NOMO-1 treated with dmso at 0.1 percent for 144 hours (cell line): ENCODE results near the gene CLSTN3.

Experiments used
- DNase-seq: peaks from one replicate; lab custom pipeline; 2025; ENCODE audit not compliant: unreplicated experiment; lab: John Stamatoyannopoulos, UW

Gene CLSTN3

GRCh38 chr12:7125632-7126227 lies 4.4 kb upstream of the CLSTN3 start:
- no peak for DNase-seq

- no peak for DNase-seq
Observed at GRCh38 chr12:7127916-7128626, 2.1 kb upstream of the CLSTN3 start.

GRCh38 chr12:7128681-7129286 lies 1.4 kb upstream of the CLSTN3 start, which contains the start of gene RBP5:
Gene RBP5, minus strand, starts transcription at chr12:7128889. Its CDS starts 114 bp downstream, at chr12:7128775.
- no peak for DNase-seq

- no peak for DNase-seq
Observed at GRCh38 chr12:7129287-7129871, 792 bp upstream of the CLSTN3 start.

DNA sequence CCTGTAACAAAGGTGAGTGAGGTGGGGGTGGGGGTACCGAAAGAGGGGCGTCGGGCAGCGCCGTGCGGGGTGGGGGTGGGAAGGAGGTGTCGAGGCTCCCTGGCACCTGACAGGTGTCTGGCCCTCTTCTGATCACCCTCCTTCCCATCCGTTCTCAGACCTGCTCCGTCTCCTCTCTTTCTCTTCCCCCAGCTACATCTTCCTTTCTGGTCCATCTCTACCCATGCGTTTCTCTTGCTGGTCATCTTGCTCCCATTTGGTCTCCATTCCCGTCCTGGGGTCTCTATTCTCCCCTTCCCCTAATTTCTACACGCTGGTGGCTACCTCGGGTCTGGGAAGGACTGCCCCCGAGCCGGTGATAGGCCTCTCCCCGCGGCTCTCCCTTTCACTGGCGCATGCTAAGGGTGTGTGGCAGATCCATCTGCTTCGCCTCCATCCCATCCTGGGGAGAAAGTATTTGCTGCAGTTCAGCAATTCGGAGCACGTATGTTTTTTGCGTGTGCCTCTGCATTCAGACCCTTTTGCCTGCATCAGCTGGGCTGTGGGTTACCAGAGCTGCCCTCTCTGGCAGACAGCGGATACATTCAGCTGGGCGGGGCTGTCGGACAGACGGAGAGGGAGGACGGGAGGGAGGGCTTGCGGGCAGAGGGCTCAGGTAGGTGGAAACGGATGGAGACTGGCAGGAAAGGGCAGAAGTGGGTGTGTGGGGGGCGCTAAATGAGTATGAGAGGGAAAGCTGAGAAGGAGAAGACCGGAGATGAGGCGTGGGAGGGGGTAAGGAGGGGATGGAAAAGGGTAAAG lies 730 bp downstream of the CLSTN3 start:
- no peak for DNase-seq

GRCh38 chr12:7131502-7131866 lies 1.3 kb downstream of the CLSTN3 start:
- DNase-seq, result no peak

DNA sequence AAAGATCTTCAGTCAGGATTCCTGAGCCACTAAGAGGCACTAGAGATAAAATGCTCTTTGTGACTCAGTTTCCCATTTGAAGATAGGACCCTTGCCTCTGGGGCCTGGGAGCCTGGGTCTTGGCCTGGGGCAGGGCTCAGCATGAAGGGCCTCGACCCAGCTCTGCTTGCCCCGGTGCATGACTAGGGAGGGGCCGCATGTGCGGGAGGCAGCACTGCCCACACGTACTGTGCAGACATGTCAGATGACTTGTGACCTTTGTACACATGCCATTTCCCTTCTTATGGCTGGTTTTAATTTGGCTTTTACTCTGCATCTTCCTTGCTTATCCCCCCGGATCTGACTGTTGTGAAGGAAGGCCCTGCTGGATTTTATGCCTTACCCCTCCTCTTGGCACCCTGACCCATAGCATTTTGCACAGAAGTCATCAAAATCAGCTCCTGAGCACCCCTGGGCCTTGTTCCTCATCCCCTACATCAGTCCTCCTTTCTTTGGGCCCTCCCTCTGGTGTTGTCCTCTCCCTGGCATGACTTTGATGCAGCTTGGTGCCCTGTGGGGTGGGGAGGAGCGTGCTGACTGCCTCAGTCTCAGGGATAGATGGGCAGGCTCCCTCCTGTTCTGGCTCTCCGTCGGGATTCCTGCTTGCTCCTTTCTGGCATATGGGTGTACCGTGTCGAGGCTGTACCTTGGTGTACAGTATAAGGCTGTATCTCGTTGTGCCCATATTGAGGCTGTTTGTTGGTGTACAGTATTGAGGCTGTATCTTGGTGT lies 4.4 kb downstream of the CLSTN3 start:
- no peak for DNase-seq

- DNase-seq, result no peak
Observed at GRCh38 chr12:7136071-7136470, 5.9 kb downstream of the CLSTN3 start.

GRCh38 chr12:7136676-7137075 lies 6.5 kb downstream of the CLSTN3 start:
- no peak for DNase-seq

DNA sequence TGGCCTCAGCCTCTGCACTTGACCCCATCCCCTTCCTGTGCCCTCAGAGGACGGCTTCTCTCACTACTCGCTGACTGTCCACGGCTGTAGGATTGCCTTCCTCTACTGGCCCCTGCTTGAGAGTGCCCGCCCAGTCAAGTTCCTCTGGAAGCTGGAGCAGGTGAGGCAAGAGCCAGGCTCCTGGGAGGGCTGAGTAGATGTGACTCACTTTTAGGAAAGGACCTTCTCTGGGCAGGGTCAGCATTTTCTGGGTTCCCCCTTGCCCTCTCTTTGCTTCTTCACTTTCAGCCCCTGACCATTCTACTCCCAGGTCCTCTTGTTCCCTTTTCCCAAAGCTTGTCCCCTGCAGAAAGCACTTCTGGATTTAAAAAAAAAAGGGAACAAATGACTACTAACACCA lies 7.7 kb downstream of the CLSTN3 start:
- DNase-seq, result no peak

DNA sequence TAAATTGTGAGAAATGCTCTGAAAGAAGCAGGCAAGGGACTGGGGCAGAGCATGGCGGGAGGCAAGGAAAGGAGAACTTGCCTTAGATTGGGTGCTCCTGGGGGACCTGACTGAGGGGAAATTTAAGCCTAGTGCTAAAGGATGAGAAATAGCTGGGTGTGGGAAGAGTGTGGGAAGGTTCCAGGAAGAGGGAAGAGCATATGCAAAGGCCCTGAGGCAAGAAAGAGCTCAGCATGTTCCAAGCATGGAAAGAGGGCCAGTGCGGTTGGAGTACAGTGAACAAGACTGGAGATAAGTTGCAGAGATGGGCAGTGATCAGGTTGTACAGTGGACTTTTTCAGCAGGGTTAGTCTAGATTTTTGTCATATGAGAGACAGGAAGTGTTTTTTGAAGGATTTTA lies 9.0 kb downstream of the CLSTN3 start:
- DNase-seq, result no peak

DNA sequence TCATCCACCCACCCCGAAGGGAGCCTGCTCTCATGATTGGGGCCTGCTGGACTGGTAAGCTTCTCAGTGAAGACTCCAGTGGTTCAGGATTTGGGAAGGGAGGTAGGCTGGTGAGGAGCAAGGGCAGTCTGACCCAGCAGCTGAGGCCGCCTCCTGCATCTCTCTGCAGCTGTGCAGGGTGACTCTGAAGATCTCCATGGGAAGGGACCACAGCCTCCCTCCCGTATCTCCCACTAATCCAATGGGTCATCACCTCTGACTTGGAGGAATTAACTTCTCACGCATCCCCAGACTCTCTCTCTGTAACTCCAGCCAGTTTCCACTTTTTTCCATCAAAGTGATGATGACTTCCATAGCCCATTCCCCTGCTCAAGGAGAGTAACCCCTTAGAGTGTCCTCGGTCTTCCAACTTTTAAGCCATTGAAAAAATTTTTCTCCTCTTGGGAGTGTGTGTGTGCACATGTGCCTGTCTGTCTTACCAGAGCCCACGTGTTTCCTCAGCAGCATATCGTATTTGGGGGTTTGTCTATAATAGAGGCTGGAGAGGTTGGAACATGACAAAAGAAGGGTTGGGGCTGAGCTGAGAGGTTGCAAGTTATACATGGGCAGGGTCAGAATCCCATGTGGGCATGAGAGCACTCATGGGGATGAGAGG lies 11.3 kb downstream of the CLSTN3 start:
- no peak for DNase-seq

DNA sequence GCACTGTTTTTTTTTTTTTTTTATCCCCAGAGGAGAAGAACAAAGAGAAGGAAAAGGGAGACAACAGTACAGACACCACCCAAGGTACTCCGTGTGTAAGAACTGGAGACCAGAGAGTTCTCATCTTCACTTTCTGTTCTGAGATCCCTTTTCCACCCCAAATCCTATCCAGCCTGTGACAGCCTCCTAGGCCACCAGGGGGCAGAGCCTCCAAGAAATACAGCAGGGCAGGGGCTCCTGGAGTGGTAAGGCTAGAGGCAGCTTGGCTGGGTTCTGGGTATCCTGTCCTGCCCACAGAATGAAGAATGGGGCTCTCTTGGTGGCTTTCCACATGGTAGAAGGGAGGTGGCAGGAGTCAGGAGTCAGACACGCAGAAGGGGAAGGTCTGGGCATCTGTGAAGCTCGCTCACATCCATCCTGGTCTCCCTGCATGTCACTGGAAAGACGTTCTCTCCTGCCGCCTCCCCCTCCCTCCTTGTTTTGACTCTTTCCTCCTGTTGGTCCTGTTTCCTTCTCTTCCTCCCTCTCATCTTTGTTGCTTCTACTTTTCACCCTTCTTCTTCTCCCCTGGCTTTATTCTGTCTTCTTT lies 12.0 kb downstream of the CLSTN3 start:
- DNase-seq, result peak; percentile 18

DNA sequence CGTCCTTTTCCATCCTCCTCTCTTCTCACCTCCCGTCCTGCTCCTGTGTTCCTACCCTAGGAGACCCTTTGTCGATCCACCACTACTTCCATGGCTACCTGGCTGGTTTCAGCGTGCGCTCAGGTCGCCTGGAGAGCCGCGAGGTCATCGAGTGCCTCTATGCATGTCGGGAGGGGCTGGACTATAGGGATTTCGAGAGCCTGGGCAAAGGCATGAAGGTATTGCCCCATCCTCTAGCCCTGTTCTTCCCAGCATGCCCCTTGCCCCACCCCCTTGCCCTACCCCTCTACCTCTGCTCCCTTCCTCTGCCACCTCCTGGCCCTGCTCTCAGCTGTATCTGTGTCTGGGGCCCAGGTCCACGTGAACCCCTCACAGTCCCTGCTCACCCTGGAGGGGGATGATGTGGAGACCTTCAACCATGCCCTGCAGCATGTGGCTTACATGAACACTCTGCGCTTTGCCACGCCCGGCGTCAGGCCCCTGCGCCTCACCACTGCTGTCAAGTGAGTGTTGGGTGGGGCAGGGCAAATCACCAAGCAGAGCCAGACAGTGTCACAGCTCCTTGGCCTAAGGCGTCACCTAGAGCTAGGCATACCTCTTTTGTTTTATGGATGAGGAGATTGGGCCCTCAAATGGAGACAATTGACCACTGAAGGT lies 12.8 kb downstream of the CLSTN3 start:
- no peak for DNase-seq

GRCh38 chr12:7143564-7143963 lies 13.4 kb downstream of the CLSTN3 start:
- DNase-seq, result no peak

GRCh38 chr12:7144414-7145120 lies 14.4 kb downstream of the CLSTN3 start:
- DNase-seq, result no peak

DNA sequence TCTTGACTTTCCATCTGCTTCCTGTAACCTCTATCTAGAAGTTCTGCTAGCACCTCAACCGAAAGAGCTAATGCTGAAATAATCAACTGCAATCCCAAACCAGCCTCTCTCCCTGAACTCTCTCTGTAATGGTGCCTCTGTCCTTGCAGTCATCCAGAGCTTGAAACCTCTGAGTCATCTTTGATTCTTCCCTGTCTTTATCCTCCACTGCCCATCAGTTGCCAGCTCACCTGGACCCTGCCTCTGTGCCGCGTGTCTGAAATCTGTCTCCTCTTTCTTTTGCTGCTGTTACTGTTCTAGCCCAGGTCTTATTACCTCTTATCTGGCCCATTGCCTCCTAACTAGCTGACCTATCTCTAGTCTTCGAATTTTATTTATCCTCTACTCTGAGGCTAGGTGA lies 15.5 kb downstream of the CLSTN3 start:
- no peak for DNase-seq

DNA sequence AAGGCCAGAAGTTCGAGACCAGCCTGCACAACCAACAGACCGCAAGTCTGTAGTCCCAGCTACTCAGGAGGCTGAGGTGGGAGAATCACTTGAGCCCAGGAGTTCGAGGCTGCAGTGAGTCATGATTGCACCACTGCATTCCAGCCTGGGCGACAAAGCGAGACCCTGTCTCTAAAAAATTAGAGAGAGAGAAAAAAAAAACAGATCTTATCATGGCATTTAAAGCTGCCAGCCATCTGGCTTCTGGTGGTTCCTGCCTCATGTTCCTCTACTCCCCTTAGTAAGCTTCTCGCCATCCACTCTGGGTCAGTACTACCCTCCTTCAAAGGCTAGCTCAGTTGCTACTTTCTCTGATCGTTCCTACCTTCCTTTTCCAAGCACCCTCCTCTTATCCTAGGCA lies 16.1 kb downstream of the CLSTN3 start:
- no peak for DNase-seq

DNA sequence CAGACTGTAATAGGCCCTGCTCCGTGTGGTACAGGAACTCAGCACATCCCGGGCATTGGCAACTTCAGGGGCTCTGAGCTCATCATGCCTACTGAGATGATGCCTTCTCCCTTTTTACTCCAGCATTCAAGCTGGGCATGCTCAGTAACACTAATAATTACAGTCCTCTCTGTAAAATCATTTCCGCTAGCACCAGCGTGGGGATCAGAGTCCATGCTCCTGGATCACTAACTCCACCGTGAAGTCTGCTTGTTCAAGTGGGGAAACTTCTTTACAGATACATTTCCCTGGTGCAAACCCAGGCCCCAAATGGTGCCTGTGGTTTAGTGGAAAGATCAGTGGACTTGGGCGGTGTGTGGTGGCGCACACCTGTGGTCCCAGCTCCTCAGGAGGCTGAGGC lies 16.7 kb downstream of the CLSTN3 start:
- DNase-seq, result no peak
